Endodermal cell (in vitro differentiated cells): ENCODE results near the gene CALML6. TPM values are rescaled to one million over a fixed set of nuclear protein-coding genes. Genes with fewer than 3 reads are reported as not detected.

Experiments
- DNase-seq: peaks from one replicate; pipeline ENCODE4 v3.0.0-alpha.2; 2017
- H3K27ac ChIP-seq: 2 replicates; pipeline ENCODE4 v1.5.1; 2013; ENCODE audit warnings: mild to moderate bottlenecking, low read depth, low read length, moderate library complexity
- H3K27me3 ChIP-seq: 2 replicates; pipeline ENCODE4 v1.6.1; 2013; ENCODE audit warnings: mild to moderate bottlenecking, low read length, moderate library complexity; ENCODE audit not compliant: insufficient read depth, control insufficient read depth, poor library complexity, severe bottlenecking
- H3K36me3 ChIP-seq: 2 replicates; pipeline ENCODE4 v1.7.0; 2013; ENCODE audit warnings: mild to moderate bottlenecking, low read length, moderate library complexity; ENCODE audit not compliant: control insufficient read depth, insufficient read depth
- H3K4me1 ChIP-seq: one replicate; pipeline ENCODE4 v1.7.0; 2013; ENCODE audit warnings: low read length; ENCODE audit not compliant: control insufficient read depth, insufficient read depth
- H3K4me3 ChIP-seq: 2 replicates; pipeline ENCODE4 v1.5.1; 2013; ENCODE audit warnings: mild to moderate bottlenecking, low read length, moderate library complexity
- H3K9ac ChIP-seq: 2 replicates; pipeline ENCODE4 v1.6.1; 2013; ENCODE audit warnings: mild to moderate bottlenecking, low read length, moderate library complexity; ENCODE audit not compliant: poor library complexity, severe bottlenecking; ENCODE audit errors: extremely low read depth
- H3K9me3 ChIP-seq: 2 replicates; pipeline ENCODE4 v1.6.1; 2013; ENCODE audit warnings: mild to moderate bottlenecking, low read length, moderate library complexity; ENCODE audit not compliant: control insufficient read depth
- H3K27ac Mint-ChIP-seq: 2 replicates; pipeline ENCODE4 v1.8.0; 2020; ENCODE audit warnings: mixed read lengths
- H3K27me3 Mint-ChIP-seq: 2 replicates; pipeline ENCODE4 v1.8.0; 2021; ENCODE audit warnings: mild to moderate bottlenecking, mixed read lengths; ENCODE audit not compliant: insufficient read depth
- H3K36me3 Mint-ChIP-seq: 2 replicates; pipeline ENCODE4 v1.8.0; 2020; ENCODE audit warnings: low read depth, mixed read lengths
- H3K4me1 Mint-ChIP-seq: 2 replicates; pipeline ENCODE4 v1.8.0; 2020; ENCODE audit warnings: mixed read lengths
- H3K4me3 Mint-ChIP-seq: 2 replicates; pipeline ENCODE4 v1.8.0; 2020; ENCODE audit warnings: mild to moderate bottlenecking, moderate library complexity, mixed read lengths
- H3K9me3 Mint-ChIP-seq: 2 replicates; pipeline ENCODE4 v1.8.0; 2020; ENCODE audit warnings: mild to moderate bottlenecking, mixed read lengths
- WGBS, 2 experiments: methylation state at CpG; one replicate each; pipeline versions ENCODE4 v1.1.5 to v1.1.7; 2013; ENCODE audit warnings: missing lambda C conversion rate in 2 of 2, mixed read lengths in 1 of 2; ENCODE audit not compliant: insufficient coverage in 1 of 2, insufficient read length in 1 of 2; 5-methylcytosine and 5-hydroxymethylcytosine counted together
- total RNA-seq, 2 donors: library from RNA; stranded (reverse); fragmentation: NEBNext Ultra II Directional in 1 of 2; extraction: Animal tissue kit (Norgen Biotek cat#: 25700) in 1 of 2; gene quantifications; 2 replicates in 1 of 2; 3 replicates in 1 of 2; pipeline ENCODE4 v1.2.1, GENCODE V29; 2021
- TF ChIP-seq, protein P1 (sequence below): fragments of 200-600 bp; sonication (generic); conservative IDR thresholded peaks from 2 replicates; pipeline ENCODE4 v1.5.0; 2021; ENCODE audit warnings: antibody characterized with exemption, mild to moderate bottlenecking

Gene CALML6
- total RNA-seq, 2 donors from 2014 or later, result 0.89 to 1.4 TPM

- TF ChIP-seq, protein P1, sequence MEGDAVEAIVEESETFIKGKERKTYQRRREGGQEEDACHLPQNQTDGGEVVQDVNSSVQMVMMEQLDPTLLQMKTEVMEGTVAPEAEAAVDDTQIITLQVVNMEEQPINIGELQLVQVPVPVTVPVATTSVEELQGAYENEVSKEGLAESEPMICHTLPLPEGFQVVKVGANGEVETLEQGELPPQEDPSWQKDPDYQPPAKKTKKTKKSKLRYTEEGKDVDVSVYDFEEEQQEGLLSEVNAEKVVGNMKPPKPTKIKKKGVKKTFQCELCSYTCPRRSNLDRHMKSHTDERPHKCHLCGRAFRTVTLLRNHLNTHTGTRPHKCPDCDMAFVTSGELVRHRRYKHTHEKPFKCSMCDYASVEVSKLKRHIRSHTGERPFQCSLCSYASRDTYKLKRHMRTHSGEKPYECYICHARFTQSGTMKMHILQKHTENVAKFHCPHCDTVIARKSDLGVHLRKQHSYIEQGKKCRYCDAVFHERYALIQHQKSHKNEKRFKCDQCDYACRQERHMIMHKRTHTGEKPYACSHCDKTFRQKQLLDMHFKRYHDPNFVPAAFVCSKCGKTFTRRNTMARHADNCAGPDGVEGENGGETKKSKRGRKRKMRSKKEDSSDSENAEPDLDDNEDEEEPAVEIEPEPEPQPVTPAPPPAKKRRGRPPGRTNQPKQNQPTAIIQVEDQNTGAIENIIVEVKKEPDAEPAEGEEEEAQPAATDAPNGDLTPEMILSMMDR, result no peak
- H3K36me3 Mint-ChIP-seq, result peaks cover 15% of the 10 kb centered on the region
- peaks cover 2% of the 10 kb centered on the region for H3K27me3 Mint-ChIP-seq
- Histone ChIP-seq H3K9ac (peak overlapping the region; percentile 92), H3K27ac (peak overlapping the region; percentile 93), H3K4me1 (peaks cover 6% of the 10 kb centered on the region), H3K4me3 (peak overlapping the region; percentile 98), H3K9me3 (no peaks in the 10 kb centered on the region), H3K36me3 (peaks cover 10% of the 10 kb centered on the region), H3K27me3 (no peaks in the 10 kb centered on the region)
- DNase-seq, result peak; percentile 64
- WGBS, 2 experiments, result 0 to 1% methylated on average over 36 to 88 of the region's 88 CpGs
- peak overlapping the region; percentile 79 for H3K4me3 Mint-ChIP-seq
- peaks cover 27% of the 10 kb centered on the region for H3K4me1 Mint-ChIP-seq
- no peaks in the 10 kb centered on the region for H3K9me3 Mint-ChIP-seq
- peak overlapping the region; percentile 84 for H3K27ac Mint-ChIP-seq
Measured at GRCh38 chr1:1889847-1890505, 25.1 kb upstream of the CALML6 start.

GRCh38 chr1:1890506-1891348 is 24.3 kb upstream of the CALML6 start, which contains the start of gene GNB1:
Gene GNB1, minus strand, starts transcription at chr1:1891087. Its CDS starts 65,634 bp downstream, at chr1:1825453.
- no peaks in the 10 kb centered on the region for H3K9me3 Mint-ChIP-seq
- 0% methylated on average over 137 of the region's 137 CpGs; no CpG with 5 or more reads in 1 of the 2 experiments for WGBS, 2 experiments
- DNase-seq, result peak; percentile 92
- Histone ChIP-seq H3K27me3 (no peaks in the 10 kb centered on the region), H3K36me3 (peaks cover 10% of the 10 kb centered on the region), H3K9me3 (no peaks in the 10 kb centered on the region), H3K4me1 (peaks cover 9% of the 10 kb centered on the region), H3K27ac (peak within 1 kb of the TSS; percentile 93), H3K4me3 (peak within 1 kb of the TSS; percentile 98), H3K9ac (peak within 1 kb of the TSS; percentile 92)
- H3K27me3 Mint-ChIP-seq, result peaks cover 2% of the 10 kb centered on the region
- H3K4me3 Mint-ChIP-seq, result peak within 1 kb of the TSS; percentile 79
- TF ChIP-seq, protein P1, result no peak
- peak within 1 kb of the TSS; percentile 72 for H3K27ac Mint-ChIP-seq
- H3K4me1 Mint-ChIP-seq, result peaks cover 31% of the 10 kb centered on the region
- peaks cover 15% of the 10 kb centered on the region for H3K36me3 Mint-ChIP-seq

DNA sequence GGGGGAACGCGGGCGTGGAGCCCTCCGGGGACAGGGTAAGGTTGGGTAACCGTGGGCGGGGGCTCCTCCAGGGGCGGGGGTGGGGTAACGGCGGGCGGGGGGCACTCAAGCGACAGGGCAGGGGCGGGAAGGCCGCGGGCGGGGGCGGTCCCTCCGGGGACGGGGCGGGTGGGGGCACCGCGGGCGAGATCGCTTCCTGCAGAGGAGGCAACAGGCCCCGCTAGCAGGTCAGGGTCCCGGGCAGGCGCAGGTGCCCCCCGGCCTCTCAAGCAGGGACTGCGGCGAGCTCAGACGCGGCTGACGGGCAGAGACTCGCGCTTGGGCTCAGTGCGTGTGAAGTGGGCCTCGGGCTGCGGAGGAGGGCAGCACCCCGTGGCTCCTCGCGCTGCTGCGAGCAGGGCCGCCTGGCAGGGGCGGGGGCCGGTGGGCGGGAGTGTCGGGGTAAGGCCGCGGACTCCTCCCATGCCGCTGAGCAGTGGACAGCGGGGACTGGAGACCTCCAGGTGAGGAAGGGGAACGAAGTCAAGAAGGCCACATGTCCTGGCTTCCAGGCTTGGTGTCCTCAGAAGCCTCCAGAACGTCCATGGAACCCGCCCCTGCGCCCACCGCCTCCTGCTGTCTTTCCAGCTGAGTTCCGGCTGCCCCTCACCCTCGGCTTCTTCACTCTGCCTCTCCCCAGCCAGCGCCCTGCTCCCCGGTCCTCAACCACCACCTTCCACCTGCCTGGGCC is 23.5 kb upstream of the CALML6 start:
- no peak overlapping the region for H3K27ac Mint-ChIP-seq
- 8 to 28% methylated on average over 19 to 55 of the region's 59 CpGs for WGBS, 2 experiments
- H3K9me3 Mint-ChIP-seq, result no peaks in the 10 kb centered on the region
- peaks cover 31% of the 10 kb centered on the region for H3K4me1 Mint-ChIP-seq
- peaks cover 9% of the 10 kb centered on the region for H3K4me1 ChIP-seq
- peak overlapping the region; percentile 76 for H3K4me3 ChIP-seq
- H3K36me3 ChIP-seq, result peaks cover 10% of the 10 kb centered on the region
- no peak overlapping the region for H3K27ac ChIP-seq
- H3K27me3 ChIP-seq, result no peaks in the 10 kb centered on the region
- TF ChIP-seq, protein P1, result no peak
- H3K4me3 Mint-ChIP-seq, result peak overlapping the region; percentile 79
- no peaks in the 10 kb centered on the region for H3K9me3 ChIP-seq
- H3K36me3 Mint-ChIP-seq, result peaks cover 11% of the 10 kb centered on the region
- peak; percentile 84 for DNase-seq
- no peak overlapping the region for H3K9ac ChIP-seq
- H3K27me3 Mint-ChIP-seq, result peaks cover 2% of the 10 kb centered on the region
